ENCODE data around the gene PIAS1.
"Not testable (repeated sequence)": the region's sequence is repeated elsewhere in the genome, so short reads cannot be mapped to it uniquely, and the experiment has no call there.

Gene PIAS1

DNA sequence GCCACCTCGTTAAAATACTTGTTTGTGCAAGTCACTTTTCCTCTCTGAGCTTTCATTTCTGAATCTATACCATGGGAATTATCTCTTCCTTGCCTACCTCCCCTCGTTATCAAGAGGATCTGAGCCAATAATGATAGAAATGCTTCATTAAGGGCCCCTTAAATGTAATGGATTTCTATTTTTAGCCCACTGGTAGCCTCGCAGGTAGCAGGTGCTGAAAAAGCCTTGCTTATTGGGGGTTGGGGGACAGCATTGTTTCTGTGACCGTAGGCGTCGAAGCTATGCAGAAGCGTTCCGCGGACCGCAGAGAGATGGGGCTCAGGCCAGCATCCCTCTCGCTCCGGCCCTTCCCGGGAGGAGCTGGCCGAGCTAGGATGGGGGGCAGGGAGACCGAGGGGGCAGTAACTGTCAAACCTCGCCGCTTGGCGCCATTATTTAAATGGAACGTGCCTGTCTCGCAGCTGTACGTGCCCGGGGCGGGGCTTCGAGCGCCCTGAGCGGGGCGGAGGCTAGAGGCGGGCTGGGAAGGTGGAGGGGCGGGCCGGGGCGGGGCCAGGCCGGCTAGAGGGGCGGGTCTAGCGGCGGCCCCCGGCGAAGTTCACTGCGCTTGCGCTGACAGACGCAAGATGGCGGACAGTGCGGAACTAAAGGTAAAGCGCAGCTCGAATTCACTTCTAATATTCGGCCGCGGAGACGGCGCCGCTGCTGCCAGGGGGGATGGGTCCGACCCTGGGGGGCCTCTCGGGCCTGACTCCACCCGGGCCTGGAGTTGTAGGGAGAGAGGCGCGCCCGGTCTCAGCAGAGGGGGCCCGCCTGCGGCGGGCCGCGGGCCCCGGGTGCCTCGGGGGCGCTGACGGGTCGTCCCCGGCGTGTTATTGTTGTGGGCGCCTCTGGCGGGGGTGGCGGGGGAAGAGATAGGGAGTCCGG lies at the start of gene PIAS1:
Gene PIAS1, plus strand, starts transcription at position 615 of the 927 bp plus-strand sequence. Its CDS starts 12 bp downstream, at position 627.
- peak; percentile 100 for DNase-seq (ENCODE audit: low spot score)

DNA sequence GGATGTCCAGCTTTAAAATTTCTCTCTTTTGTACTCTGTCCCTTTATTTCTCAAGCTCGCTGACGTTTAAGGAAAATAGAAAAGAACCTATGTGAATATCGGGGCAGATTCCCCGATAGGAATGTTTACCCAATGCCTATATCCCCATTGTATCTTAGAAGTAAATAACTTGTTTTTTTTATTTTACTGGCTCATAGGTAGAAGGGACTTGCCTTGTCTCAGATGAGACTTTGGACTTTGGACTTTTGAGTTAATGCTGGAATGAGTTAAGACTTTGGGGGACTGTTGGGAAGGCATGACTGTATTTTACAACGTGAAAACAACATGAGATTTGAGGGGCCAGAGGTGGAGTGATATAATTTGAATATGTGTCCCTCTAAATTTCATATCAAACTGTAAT lies 46.5 kb upstream of the PIAS1 start:
- DNase-seq (ENCODE audit: low spot score): not testable (repeated sequence)

DNA sequence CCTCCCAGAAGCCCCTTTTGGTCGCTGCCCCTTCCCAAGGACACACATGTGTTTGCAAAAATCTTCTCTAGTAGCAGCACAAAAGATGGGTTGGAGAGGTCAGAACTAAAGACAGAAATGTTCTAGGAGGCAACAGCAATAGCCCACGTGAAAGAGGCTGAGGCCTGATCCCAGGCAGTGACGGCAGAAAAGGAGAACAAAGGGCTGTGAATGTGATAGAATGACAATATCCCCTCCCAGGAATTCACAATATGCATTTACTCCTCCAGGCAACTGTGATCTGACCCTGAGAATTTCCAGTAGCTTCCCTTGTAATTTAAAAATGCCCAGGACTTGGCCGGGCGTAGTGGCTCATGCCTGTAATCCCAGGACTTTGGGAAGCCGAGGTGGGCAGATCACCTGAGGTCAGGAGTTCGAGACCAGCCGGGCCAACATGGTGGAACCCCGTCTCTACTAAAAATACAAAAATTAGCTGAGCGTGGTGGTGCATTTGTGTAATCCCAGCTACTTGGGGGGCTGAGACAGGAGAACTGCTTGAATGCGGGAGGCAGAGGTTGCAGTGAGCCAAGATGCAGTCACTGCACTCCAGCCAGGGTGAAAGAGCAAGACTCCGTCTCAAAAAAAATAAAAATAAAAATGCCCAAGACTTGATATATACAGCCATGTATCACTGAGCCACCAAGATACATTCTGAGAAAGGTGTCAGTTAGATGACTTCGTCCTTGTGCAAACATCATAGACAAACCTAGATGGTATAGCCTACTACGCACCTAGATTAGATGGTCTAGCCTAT lies 43.6 kb upstream of the PIAS1 start:
- no peak for DNase-seq (ENCODE audit: low spot score)

DNA sequence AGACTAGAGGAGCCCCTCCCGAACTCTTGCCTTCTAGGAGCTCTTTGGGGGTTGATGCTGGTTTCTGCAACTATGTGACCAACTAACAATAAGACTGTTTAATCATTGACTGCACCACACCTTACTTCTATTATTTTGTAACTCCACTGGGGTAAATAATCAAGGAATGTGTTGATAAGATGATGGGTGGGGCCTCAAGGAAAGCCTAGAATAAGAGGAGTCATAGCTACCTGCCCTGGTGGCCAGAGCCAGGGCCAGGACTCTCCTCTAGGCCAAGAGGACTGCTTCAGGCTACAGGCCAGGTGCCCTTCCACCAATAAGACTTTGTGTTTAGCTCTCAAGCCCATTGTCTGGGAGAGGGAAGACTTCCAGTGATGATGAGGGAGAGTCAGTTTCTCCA lies 41.2 kb upstream of the PIAS1 start:
- DNase-seq (ENCODE audit: low spot score): no peak

DNA sequence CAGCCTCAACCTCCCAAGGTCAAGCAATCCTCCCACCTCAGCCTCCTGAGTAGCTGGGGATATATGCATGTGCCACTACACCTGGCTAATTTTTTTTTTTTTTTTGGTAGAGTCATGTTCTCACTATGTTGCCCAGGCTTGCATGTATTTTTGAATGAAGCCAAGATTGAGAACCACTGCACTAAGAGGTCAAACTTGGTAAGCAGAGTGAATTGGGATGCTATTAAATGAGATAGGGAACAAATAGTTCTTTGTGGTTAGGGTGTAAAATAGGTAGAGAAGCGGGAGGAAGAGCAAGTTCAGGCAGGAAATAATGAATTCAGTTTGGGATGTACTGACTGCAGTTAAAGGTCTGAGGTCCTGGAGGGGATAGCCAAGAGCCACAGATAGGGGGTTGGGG lies 39.9 kb upstream of the PIAS1 start:
- DNase-seq (ENCODE audit: low spot score): no peak

DNA sequence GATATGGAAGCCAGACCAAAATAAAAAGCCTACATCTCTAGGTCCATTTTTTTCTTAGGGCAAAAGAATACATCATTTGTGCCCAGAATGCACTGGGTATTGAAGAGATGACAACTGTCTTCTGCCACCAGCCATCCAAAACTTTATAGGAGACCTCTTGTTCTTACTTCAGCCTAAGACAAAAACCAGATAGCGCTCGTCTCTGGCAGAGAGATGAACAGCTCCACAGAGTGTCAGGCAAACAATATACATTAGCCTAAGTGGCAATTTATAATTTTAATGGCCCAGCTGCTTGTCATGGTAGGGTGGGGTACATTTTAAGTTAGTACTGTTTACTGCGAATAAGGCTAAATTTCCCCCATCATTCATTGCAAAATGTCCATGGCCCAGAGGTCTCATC lies 38.9 kb upstream of the PIAS1 start:
- no peak for DNase-seq (ENCODE audit: low spot score)

DNA sequence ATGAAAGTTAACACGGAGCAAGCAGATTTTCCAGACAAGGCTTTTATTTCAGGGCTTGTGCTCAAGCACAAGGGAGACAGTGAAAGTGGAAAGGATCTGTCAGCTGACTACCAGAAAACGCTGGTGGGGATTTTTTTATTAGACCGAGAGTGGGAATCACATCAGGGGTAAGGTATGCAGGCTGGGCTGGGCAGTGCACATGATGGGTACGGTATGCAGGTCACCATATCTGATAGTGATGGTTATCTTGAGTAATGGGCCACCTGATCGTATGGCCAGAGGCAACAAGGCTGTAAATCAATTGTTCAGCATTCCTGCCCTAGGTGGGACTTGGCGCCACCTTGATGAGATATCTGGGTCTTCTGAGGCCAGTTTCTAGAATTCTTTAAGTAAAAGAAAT lies 36.9 kb upstream of the PIAS1 start:
- no peak for DNase-seq (ENCODE audit: low spot score)

DNA sequence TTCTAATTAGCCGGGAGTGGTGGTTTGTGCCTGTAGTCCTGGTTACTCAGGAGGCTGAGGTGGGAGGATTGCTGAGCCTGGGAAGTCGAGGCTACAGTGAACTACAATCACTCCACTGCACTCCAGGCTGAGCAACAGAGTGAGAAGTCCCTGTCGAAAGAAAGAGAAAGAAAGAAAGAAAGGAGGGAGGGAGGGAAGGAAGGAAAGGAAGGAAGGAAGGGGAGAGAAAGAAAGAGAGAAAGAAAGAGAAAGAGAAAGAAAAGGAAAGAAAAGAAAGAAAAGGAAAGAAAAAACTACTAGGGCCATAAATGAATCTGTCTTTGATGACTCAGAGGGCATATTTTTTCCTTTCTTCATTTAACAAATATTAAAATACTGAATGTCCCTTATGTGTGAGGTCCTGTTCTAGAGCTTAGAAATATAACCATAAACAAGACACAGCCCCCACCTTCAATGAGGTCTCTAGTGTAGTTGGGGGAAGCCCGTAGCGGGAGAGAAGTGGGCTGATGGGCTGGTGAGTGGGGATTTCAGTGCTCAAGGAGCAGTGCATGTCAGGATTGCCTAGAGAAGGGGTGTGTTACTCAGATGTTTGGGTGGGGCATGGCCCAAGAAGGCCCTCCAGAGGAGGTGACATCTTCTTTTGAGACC lies 35.2 kb upstream of the PIAS1 start:
- no peak for DNase-seq (ENCODE audit: low spot score)

DNA sequence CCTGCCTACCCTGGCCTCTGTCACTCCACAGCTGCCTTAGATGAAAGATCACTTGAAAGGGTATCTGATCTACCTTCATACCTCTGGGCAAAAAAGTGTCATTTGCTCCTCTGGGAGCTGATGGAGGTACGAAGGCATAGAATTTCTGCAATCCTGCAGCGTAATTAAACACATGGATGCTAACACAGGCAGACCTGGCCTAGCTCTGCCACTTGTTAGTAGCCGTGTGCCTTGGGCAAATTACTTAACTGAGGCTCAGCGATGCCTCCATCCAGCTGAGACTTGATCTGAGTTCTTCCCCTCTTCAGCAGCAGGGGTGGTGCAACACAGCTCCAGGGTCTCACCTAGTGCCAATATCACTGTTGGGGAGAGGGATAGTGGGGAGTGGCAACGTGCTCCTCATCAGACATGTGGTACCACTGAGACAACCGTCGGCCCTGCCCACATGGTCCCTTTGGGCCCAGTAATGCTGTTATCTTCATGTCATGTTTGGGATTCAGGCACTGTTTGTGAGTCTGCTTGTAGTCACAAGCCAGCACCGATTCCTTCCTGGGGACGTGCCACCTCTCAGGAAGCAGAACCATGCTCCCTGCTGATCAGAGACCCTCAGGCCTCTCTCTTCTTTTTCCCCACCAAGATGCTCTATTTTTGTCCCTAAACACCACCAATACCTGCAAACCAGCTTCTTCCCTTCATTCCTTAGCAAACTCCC lies 34.1 kb upstream of the PIAS1 start:
- no peak for DNase-seq (ENCODE audit: low spot score)

DNA sequence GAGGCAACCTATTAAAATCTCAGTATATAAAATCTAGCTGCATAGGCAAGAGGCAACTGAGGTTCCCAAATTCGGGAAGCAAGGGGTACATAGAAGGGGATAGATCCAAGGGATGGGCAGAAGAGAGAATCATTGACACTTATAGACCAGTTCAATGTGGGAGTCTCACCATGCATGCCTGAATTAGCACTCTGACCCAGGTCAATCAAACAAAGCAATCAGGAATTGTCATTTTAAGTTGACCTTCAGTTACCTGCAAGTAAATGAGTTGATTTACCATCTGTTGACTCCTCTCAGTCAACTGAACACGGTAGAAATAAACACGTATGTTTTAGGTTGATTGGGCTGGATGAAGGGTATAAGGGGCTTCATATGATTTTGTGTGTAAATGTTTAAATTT lies 33.4 kb upstream of the PIAS1 start:
- DNase-seq (ENCODE audit: low spot score): no peak

DNA sequence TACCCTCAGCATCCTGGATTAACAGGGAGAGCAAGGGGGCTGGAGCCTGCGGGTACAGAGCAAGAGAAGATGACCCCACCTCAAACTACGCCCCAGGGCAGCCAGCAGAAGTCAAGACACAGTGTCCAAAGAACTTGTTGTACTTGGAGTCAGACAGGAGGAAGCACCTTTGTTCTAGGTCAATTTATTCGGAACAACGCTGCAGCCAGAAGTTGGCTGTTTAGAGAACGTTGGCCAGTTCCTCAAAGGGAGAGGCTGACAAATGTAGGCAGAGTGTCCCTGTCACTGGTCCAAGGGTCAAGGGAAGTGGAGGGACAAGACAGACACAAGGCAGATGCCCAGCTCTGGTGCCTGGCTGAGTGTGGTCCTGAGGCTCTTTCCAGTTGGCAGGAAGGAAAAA lies 32.1 kb upstream of the PIAS1 start:
- DNase-seq (ENCODE audit: low spot score): no peak

DNA sequence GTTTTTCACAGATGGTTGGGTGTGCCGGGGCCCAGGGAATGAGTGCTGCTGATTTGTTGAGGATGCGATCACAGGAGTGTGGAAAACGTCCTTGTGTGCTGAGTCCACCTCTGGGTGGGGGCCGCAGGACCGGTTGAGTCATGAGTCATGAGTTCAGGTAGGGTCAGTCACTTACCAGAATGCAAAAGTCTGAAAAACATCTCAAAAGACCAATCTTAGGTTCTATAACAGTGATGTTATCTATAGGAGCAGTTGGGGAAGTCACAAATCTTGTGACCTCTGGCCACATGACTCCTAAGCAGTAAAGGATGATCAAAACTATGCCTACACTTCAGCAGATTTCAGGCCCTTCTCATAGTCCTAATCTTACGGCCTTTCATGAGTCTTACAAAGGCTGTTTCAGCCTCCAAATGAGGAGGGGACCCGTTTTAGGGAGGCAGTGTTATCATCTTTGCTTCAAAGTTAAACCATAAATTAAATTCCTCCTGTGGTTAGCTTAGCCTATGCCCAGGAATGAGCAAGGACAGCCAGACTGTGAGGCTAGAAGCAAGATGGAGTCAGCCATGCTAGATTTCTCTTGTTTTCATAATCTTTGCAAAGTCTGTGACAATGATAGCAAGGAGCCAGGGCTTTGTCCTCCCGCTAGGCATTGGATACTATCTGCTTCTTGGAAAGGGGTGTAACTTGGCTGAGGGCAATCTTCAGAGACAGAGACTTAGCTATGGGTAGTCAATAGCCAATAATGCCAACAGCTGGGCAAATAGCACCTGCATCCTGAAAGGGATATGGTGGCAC lies 30.6 kb upstream of the PIAS1 start:
- no peak for DNase-seq (ENCODE audit: low spot score)

DNA sequence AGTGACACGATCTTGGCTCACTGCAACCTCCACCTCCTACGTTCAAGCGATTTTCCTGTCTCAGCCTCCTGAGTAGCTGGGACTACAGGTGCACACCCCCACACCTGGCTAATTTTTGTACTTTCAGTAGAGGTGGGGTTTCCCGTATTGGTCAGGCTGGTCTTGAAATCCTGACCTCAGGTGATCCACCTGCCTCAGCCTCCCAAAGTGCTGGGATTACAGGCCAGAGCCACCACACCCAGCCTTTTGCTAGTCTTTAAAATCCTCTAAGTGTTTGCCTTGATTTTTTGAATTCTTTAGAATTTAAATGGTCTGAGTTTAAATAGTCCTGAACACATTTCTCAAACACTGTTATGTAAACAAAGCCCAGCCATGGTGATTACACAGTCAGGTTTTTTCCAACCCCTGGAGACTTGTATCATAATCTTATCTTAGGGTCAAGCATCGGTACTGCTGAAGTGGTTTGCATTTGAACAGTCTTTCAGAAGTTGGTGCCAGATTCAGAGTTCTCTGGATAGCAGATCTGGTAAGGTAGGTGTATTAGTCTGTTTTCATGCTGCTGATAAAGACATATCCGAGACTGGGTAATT lies 28.2 kb upstream of the PIAS1 start:
- no peak for DNase-seq (ENCODE audit: low spot score)

DNA sequence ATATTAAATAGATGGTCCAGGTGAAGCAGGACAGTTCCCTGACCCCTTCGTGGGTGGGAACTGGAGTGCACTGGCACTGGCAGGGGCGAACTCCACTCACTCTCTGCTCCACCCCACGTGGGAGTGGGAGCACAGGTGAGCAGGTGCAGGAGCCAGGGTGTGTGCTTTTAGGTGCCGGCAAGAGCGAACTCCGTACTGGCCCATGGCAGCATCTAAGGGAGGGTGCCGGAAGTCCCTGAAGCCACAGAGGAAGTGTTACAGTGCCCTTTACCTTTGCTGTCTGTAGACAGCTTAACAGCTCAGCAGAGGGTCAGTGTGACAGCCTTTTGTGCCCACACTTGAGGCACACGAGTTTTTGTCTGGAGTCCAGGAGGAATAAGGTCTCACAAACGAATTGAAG lies 26.7 kb upstream of the PIAS1 start:
- DNase-seq (ENCODE audit: low spot score): no peak

DNA sequence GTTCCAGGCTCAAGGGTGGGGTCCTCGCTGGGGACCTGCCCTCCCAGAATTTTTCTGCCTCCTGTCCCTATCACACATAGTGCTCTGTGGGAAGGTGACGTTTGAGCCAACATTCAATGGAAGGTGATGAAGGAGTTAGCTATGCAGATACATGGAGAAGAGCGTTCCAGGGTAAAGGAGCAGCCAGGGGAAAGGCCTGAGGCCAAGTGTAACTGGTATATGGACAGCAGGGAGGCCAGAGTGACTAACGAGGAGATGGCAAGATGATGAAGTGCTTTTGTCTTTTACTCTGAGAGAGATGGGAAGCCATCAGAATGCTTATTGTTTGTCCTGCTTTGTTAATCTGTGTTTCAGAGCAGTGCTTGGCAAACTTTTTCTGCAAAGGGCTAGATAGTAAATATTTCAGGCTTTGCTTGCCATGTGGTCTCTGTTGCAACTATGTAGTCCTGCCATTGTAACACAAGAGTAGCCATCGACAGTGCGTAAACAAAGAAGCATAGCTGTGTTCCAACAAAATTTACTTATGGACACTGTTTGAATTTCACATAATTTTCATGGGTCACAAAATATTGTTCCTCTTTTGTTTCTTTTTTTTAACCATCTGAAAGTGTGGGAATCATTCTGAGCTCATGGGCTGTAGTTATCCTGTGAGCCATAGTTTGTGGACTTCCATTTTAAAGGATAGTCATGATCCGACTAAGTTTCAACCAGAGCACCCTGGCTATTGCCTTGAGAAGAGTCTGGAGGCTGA lies 25.8 kb upstream of the PIAS1 start:
- no peak for DNase-seq (ENCODE audit: low spot score)

DNA sequence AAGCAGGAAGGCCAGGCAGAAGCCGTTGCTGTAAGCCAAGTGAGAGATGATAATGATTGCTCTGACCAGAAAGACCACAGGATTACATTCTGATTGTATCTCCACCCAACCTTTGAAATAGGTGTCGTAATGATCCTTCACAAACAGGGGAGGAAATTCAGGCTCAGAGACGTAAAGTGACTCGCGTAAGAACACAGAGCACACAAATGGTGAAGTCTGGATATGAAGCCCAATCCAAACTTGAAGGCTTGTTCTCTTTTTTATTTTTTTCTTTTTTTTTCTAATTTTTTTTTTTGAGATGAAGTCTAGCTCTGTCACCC lies 25.3 kb upstream of the PIAS1 start:
- DNase-seq (ENCODE audit: low spot score): no peak

DNA sequence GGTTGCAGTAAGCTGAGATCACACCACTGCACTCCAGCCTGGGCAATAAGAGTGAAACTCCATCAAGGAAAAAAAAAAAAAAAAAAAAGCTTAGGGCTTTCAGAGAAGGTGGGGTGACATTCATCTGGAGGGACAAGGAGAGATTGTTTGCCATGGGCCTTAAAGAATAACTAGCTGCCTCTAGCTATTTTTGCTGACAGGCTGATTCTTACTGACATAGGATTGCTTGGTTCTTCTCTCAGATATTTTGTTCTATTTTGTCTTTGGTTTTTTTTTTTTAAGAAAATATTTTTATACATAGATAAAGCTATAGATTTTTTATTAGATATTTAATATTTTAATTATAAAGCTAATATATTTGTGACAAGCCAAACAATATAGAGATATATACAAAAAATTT lies 24.2 kb upstream of the PIAS1 start:
- no peak for DNase-seq (ENCODE audit: low spot score)

DNA sequence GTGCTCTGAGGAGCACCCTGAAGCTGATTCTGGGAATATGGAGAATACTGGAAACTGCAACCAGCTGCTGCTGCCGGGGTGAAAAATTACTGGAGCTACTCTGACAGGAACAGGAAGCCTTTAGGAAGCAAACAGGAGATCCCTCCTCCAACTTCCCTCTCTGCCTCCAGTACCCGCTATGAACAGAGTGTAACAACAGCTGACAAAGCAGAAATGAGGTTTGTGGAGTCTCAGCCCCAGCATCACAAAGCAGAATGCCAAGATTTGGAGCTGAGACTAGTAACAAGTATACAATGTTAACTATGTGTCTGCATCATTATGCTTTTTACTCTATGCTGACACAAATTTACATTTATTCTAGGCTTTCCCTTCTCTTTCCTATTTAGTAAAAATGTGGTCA lies 22.7 kb upstream of the PIAS1 start:
- no peak for DNase-seq (ENCODE audit: low spot score)

DNA sequence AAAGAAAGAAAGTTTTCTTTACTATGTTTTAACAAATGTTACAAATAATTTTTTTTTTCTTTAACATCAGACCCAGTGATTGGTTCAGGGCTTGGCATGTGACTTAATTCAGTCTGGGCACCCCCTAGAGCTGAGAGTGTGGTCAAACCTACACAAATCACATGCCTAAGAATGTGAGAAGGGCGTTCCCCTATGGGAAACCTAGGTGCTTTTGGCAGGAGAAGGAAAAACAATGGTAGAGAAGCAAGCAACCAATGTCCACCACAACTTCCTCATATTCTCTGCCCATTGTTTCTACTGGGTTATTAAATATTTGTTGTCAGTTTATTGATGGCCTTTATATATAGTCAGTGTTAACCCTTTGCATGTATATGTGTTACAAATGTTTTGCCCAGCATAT lies 21.4 kb upstream of the PIAS1 start:
- no peak for DNase-seq (ENCODE audit: low spot score)

DNA sequence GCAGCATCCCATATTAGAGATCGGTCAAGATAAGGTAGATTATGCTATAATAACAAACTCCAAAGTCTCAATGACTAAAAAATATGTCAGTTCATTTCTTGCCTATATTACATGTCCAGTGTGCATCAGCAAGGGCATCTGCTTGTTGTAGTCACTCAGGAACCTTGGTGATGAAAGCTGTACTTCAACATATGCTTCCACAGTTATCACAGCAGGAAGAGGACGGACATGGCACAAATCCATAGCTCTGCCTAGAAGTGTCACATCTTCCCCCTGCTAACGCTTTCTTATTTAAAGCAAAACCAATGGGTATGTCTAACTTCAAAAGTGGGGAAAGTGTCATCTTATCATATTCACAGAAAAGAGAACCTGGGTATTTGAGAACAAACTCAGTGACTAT lies 20.0 kb upstream of the PIAS1 start:
- DNase-seq (ENCODE audit: low spot score): no peak

All from AG20443 (cell line).